Astrocyte of the cerebellum (primary cell): ENCODE data around the gene CDC73.
A peak's percentile ranks its signal among the peaks of the same experiment; 100 is the strongest.

Experiments
- DNase-seq: peaks from one replicate; pipeline ENCODE4 v3.0.0-alpha.2; 2011; ENCODE audit warnings: low read depth
- H3K4me3 ChIP-seq: 2 replicates; pipeline ENCODE4 v1.5.1; 2011; ENCODE audit warnings: mild to moderate bottlenecking, low read depth, low read length, moderate library complexity
- CTCF ChIP-seq: IDR thresholded peaks from 2 replicates; pipeline ENCODE4 v1.5.1; 2012; ENCODE audit warnings: low read length, low read depth, moderate library complexity, mild to moderate bottlenecking; ENCODE audit errors: missing control alignments
- in situ Hi-C: cut with HindIII; loops from 2 replicates; pipeline ENCODE4 v1.10.0; 2017; ENCODE audit warnings: low sequenced_read_pairs

CDC73 gene

GRCh38 chr1:193121616-193122593, at the start of gene CDC73:
Gene CDC73 (plus strand): TSS chr1:193122031. CDS start chr1:193122201, 170 bp downstream.
- H3K4me3 ChIP-seq = peak within 1 kb of the TSS; percentile 70
- TF ChIP-seq CTCF = peak; percentile 84
- in situ Hi-C loops = no loop called here
- peak; percentile 79 for DNase-seq

GRCh38 chr1:193077991-193078390, 43.8 kb upstream of the CDC73 start:
- no peak for TF ChIP-seq CTCF
- no peak for DNase-seq
- no peak overlapping the region for H3K4me3 ChIP-seq
- in situ Hi-C loops = no loop called here

- no peak for DNase-seq
- no peak for TF ChIP-seq CTCF
- in situ Hi-C loops = no loop called here
- no peak overlapping the region for H3K4me3 ChIP-seq
Observed at GRCh38 chr1:193079187-193079586, 42.6 kb upstream of the CDC73 start.

GRCh38 chr1:193083365-193084088, 38.3 kb upstream of the CDC73 start:
- TF ChIP-seq CTCF = no peak
- in situ Hi-C loops = no loop called here
- DNase-seq = no peak
- no peak overlapping the region for H3K4me3 ChIP-seq

- H3K4me3 ChIP-seq = no peak overlapping the region
- DNase-seq = no peak
- no peak for TF ChIP-seq CTCF
- in situ Hi-C loops = no loop called here
Observed at GRCh38 chr1:193085263-193085662, 36.6 kb upstream of the CDC73 start.

GRCh38 chr1:193086342-193086741, 35.5 kb upstream of the CDC73 start:
- no peak for TF ChIP-seq CTCF
- no peak overlapping the region for H3K4me3 ChIP-seq
- in situ Hi-C loops = no loop called here
- no peak for DNase-seq
